NCI-H1105 treated with DMSO at 0.1 percent for 48 hours (cell line): ENCODE results near the gene PPBP.
"Not testable (repeated sequence)": the region's sequence is repeated elsewhere in the genome, so short reads cannot be mapped to it uniquely, and the experiment has no call there.

Experiments
- DNase-seq: peaks from one replicate; lab custom pipeline; 2025; lab: John Stamatoyannopoulos, UW

Gene PPBP

DNA sequence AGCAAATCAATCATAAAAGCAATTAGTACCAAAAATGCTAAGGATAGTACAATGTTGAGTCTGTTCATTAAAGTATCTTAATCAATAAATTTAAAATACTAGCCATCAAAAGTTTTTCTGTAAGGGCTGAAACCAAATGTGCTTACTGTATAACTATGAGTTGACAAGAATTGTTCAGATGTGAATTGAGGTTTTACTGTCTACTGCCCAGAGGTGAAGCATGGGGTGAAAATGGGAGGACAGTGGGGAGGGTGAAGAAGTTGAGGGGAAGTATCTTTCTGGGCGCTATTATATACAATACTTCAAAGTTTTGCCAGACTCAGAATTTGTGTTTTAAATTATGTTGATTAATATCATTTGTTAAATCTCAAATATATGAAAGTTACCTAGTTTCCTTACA lies 4.1 kb upstream of the PPBP start:
- DNase-seq = no peak

DNA sequence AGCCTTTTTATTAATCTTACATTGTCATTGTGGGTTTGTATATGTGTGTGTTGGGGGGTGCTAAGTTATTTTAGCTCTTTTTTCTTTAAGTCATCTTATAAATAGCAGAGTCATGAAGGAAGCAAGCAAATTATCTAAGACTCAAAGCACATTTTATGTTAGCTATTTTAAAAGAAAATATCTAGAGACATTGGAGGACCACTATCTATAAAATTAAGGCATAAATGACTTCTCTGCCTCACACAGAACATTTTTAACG lies 3.7 kb upstream of the PPBP start:
- DNase-seq = no peak

- no peak for DNase-seq
Observed at GRCh38 chr4:73990988-73991741, 3.2 kb upstream of the PPBP start.

- no peak for DNase-seq
Observed at GRCh38 chr4:73989928-73990327, 1.9 kb upstream of the PPBP start.

DNA sequence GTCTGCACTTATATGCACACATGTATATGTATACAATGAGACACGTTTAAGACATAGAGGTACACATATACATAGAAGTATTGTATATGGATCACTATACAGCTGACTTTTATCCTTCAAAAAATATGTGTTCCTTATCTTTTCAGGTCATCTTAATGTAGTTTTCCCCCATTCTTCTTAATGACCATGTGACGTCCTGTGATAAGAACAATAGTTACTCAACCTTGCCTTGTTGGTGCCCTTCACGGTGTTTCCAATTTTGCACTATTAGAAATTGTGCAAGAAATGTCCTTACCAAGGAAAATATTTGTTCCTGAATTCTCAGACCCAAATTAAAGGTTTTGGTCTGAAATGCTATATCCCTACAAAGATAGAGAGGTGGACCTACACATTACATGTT lies 1.0 kb upstream of the PPBP start:
- DNase-seq = no peak

DNA sequence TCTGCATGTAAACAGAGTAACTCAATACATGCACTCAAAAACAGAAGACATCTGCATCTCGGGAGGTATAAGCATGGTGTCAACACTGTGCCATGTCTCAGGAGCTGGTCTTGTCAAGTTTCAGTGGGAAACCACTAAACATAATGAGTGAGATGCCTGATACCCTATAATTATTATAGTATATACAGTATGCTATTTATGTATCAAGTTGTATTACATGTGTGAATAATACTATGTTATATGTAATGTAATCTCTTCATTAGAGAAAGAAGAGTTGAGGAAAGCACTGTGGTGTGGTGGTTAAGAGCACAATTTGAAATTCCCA lies 2.5 kb downstream of the PPBP start:
- no peak for DNase-seq

DNA sequence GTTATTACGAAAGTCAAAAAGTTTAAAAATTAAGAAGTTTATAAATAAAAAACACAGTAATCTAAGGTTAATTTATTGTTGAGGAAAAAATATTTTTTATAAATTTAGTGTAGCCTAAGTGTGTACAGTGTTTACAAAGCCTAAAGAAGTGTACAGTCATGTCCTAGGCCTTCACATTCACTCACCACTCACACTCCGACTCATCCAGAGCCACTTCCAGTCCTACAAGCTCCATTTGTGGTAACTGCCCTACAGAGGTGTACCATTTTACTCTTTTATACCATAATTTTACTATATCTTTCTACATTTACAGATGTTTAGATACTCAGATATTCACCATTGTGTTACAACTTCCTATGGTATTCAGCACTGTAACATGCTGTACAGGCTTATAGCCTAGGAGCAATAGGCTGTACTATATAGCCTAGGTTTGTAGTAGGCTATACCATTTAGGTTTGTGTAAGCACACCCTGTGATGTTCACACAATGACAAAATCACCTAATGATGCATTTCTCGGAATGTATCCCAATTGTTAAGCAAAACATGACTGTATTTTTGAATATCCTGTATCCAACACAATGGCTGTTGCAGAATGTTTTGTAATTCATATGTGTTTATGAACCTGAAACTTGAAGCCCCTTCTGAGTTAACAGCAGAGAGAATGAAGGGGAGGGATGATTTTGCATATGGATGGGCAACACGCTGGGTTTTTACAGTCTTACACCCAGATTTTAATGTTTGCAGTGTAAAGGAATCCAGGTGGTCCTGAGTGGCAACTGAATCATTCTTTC lies 3.1 kb downstream of the PPBP start:
- no peak for DNase-seq

- DNase-seq = not testable (repeated sequence)
Observed at GRCh38 chr4:73981175-73981574, 6.8 kb downstream of the PPBP start.

GRCh38 chr4:73979407-73979957 lies 8.5 kb downstream of the PPBP start:
- no peak for DNase-seq

GRCh38 chr4:73978886-73979285 lies 9.1 kb downstream of the PPBP start:
- DNase-seq = no peak

- DNase-seq = no peak
Observed at GRCh38 chr4:73976716-73977115, 11.3 kb downstream of the PPBP start.

DNA sequence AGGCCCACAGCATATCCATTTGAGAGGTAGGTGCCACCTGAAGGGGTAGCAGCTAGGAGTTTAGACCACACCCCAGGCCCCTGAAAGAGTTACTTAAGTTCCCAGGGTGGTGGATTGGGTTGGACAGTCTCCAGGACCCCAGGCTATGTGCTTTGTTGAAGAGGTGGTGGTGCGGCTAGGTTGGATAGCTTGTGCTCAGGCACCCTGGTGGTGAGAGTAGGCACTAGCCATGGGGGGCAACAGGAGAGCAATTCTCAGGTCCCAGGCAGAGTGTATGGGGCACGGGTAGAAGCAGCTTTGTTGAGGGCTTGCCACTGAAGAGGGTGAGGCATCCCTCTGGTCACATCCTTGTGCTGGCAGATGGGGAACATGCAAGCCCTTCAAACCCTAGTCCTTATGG lies 11.8 kb downstream of the PPBP start:
- no peak for DNase-seq

- DNase-seq = no peak
Observed at GRCh38 chr4:73974352-73974751, 13.6 kb downstream of the PPBP start.

DNA sequence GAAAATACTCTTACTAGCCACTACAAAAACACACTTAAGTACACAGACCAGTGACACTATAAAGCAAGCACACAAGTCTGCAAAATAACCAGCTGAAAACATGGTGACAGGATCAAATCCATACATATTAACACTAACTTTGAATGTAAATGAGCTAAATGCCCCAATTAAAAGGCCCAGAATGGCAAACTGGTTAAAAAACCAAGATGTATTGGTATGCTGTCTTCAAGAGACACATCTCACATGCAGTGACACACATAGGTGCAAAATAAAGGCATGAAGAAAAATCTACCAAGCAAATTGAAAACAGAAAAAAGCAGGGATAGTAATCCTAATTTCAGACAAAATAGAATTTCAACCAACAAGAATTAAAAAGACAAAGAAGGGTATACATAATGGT lies 17.0 kb downstream of the PPBP start:
- no peak for DNase-seq

GRCh38 chr4:73970011-73970410 lies 18.0 kb downstream of the PPBP start:
- no peak for DNase-seq

DNA sequence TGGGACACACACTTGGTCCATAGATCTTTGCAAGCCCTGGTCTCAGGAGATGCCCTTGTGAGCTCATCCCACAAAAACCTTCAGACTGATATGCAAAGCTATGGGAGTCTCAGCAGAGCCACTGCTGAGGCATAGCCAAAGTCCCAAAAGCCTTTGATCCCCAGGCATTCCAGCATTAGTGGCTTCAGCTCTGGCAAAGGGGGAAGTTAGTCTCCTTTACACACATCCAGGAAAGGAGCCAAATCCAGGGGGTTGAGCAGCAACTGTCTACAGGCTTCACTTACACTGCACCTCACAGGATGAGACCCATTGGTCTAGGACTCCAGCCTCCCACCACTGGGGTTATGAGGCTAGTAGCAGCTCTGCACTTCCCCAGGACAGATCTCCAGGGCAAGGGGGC lies 20.1 kb downstream of the PPBP start:
- DNase-seq = no peak

DNA sequence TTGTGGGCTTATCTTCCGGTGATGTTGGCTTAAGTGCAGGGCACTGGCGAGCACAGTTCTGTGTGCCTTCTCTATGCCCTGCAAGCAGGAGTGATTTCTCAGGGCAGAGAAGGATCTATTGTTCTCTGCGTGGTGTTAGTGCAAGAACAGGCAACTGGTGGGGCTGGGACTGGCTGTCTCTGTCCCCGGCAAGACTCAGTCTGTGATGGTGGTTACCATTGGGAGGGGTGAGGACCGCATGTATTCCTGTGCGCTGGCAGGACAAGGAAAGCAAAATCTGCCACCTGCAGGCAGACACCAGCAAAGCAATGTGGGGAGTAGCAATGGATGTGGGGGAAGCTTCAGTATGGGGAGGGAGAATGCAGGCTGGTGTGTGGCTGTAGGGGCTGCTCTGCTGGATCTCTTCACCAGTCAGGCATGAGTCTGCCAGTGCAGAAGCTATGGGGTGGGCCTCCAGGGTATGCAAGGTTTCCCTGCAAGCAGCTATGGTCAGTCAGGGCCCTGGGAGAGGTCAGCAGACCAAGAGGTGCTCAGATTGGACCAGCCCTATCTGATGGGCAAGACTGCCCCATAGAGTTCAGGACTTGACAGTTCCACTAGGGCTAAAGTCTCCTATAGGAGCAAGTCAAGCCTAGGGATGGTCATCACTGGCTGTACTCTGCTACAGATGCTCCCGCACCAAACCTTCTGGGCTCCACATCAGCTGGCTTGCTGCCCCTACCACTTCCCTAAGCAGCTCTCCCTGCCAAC lies 23.0 kb downstream of the PPBP start:
- DNase-seq = no peak

- DNase-seq = no peak
Observed at GRCh38 chr4:73962724-73963123, 25.3 kb downstream of the PPBP start.

GRCh38 chr4:73959041-73959440 lies 28.9 kb downstream of the PPBP start:
- DNase-seq = not testable (repeated sequence)

GRCh38 chr4:73952352-73952751 lies 35.6 kb downstream of the PPBP start:
- DNase-seq = no peak

DNA sequence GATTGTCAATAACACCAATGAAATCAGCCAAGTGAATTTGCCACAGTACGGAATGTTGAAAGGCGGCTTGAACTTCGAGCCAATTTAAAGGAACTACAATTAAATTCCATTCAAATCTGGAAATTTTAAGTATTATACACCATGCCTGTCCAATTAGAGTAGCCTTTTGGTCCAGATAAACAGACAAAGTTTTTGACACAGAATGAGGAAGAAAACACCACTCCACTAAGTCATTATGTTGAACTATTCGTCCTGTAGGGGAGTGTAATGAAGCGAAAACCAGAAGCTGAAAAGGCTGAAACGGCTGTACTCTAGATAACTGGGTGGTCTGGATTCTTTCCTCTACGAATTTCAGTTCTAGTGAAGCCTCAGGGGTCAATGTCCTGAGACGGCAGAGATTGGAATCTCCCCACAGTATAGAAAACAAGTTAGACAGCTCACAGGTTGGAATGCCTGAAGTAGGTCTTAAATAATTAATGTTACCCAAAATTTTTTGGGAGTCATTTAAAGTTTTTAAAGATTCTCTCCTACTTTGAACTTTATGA lies 37.5 kb downstream of the PPBP start:
- DNase-seq = not testable (repeated sequence)

GRCh38 chr4:73948990-73949706 lies 38.8 kb downstream of the PPBP start:
- DNase-seq = no peak
